ENCODE results near the gene MORC4.

DNA sequence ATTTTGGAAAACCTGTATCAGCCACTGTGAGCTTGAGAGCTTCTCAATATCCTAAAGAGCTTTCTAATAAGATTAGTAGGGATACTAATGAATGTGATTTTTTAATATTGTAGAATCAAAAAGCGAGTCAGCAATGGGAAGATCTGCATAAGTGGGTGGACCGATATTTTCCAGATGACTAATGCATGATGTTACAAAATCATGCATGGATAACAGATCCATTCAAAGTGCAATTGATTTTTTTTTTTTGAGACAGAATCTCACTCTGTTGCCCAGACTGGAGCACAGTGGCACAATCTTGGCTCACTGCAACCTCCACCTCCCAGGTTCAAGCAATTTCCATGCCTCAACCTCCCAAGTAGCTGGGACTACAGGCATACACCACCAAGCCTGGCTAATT lies 87.1 kb downstream of the MORC4 start:
- TF ChIP-seq, protein P1, sequence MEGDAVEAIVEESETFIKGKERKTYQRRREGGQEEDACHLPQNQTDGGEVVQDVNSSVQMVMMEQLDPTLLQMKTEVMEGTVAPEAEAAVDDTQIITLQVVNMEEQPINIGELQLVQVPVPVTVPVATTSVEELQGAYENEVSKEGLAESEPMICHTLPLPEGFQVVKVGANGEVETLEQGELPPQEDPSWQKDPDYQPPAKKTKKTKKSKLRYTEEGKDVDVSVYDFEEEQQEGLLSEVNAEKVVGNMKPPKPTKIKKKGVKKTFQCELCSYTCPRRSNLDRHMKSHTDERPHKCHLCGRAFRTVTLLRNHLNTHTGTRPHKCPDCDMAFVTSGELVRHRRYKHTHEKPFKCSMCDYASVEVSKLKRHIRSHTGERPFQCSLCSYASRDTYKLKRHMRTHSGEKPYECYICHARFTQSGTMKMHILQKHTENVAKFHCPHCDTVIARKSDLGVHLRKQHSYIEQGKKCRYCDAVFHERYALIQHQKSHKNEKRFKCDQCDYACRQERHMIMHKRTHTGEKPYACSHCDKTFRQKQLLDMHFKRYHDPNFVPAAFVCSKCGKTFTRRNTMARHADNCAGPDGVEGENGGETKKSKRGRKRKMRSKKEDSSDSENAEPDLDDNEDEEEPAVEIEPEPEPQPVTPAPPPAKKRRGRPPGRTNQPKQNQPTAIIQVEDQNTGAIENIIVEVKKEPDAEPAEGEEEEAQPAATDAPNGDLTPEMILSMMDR (conservative IDR thresholded peaks at IDR 0.05; ENCODE audit: low read depth, low read length), result no peak
- TF ChIP-seq EZH2 (IDR thresholded peaks at IDR 0.05; ENCODE audit: low read length, unreplicated experiment), result no peak
